Melanocyte of skin (primary cell): Measurements from ENCODE around the gene TBC1D28. TPM values are rescaled to one million over a fixed set of nuclear protein-coding genes. Genes with fewer than 3 reads are reported as not detected.

Experiments
- small RNA-seq, 2 donors: library from RNA; depleted of rRNA; stranded (forward); fragments of <200 nt; gene quantifications; one replicate each; pipeline ENCODE3, GENCODE V24; 2012
- total RNA-seq, 2 donors: library from RNA; depleted of rRNA; stranded (reverse); fragments of >200 nt; gene quantifications; 2 replicates each; pipeline ENCODE4 v1.2.3, GENCODE V29; 2012

TBC1D28 gene
- not detected for total RNA-seq

DNA sequence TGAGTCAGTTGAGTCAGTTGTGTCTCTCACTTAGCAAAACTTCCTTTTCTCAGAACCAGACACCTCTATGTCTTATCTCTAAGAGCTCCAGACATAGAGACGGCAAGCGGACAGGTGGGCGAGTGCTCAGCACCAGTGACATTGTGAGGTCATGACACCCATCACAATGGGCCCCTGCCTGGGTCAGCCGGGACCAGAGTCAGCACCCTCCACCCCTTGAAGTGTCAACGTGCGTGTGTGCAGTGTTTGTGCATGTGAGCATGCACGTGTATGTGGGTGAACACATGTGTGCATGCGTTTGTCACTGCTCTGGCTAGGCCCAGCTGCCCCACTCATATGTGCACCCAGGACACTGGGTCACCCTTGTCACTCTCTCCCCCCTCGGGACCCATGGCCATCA is at the start of gene TBC1D28:
TBC1D28 (minus strand) TSS at position 101 of the 400 bp plus-strand sequence. CDS start 3,039 bp downstream, outside the sequence.

DNA sequence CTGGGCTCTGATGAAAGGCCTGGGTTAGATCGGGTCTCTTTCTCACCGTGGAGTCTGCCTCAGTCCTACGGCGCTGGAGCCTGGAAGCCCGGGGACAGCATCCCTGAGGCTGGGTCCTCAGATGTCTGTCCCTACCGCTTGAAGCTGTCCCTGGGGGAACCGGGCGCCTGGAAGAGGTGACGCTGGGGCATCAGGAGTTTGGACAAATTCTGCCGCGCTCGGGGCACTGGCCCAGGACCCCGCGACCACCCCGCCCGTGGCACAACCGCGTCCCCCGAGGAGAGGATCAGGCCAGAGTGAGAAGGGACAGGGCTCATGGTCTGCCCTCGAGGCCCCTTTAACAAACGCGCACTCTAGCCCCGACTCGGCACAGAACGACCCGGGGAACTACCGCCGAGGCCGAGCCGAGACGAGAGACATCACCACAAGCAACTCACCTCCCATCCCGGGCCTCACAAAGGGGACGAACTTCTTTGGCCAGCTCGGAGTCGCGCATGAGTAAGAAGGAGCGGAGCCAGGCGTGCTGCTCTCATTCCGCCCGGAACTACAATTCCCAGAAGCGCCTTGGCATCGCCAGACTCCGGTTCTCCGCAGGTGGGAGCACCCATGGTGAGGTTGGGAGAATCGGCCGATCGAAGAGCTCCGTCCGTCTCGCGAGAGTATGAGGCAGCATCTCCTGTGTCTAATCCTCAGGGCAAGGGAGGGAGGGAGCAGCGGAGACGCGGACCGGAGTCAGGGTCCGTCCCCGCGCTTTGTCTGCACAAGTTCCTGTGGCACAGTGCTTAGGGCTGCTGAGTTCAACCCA is 37.8 kb upstream of the TBC1D28 start, which contains the start of gene FOXO3B:
FOXO3B (minus strand) TSS at position 548 of the 805 bp plus-strand sequence. CDS start 663 bp downstream, outside the sequence.

Small RNA genes within 50 kb of the gene (small RNA-seq; reads per million reads assigned to genes)
- 0 reads per million in 2 donors for gene AC026271.2

Other genes with a start within 250 kb of the TBC1D28 start
- gene LGALS9C, start 167.6 kb downstream of the TBC1D28 start, total RNA-seq = not detected
- gene FOXO3B, start 37.9 kb upstream of the TBC1D28 start, total RNA-seq = 1 to 10 TPM; 3.3 to 4.8 TPM
- gene FBXW10, start 99.7 kb upstream of the TBC1D28 start, total RNA-seq = under 1 TPM; 0.33 to 0.34 TPM
- 10 to 100 TPM; 26.8 to 58.9 TPM for gene TVP23B, start 136.8 kb upstream of the TBC1D28 start, total RNA-seq
- 10 to 100 TPM; 37.9 to 46.0 TPM for gene PRPSAP2, start 213.7 kb upstream of the TBC1D28 start, total RNA-seq